HEK293T (cell line): ENCODE data around the gene TP53BP1.

Experiments
- CTCF ChIA-PET: fragments of 350-600 bp; formaldehyde crosslinking; extraction: SDS; loops from one replicate; lab custom pipeline; 2021; ENCODE audit warnings: antibody characterized with exemption, inconsistent platforms; lab: Yijun Ruan, JAX
- POLR2A ChIA-PET: fragments of 350-600 bp; formaldehyde crosslinking; extraction: SDS; loops from one replicate; lab custom pipeline; 2020; ENCODE audit warnings: antibody characterized with exemption, inconsistent platforms; lab: Yijun Ruan, JAX
- DNase-seq: peaks from one replicate; pipeline ENCODE4 v3.0.0; 2012; ENCODE audit warnings: mixed read lengths; ENCODE audit errors: extremely low spot score
- ARNT ChIP-seq: fragments of 450-650 bp; IDR thresholded peaks from 2 replicates; pipeline ENCODE4 v1.6.1; 2017; ENCODE audit warnings: mild to moderate bottlenecking
- BHLHE40 ChIP-seq: fragments of 450-650 bp; IDR thresholded peaks from 2 replicates; pipeline ENCODE4 v1.6.1; 2016; ENCODE audit warnings: mild to moderate bottlenecking, moderate library complexity, borderline replicate concordance
- CTBP1 ChIP-seq: fragments of 450-650 bp; IDR thresholded peaks from 2 replicates; pipeline ENCODE4 v1.6.1; 2016; ENCODE audit warnings: borderline replicate concordance
- ELF4 ChIP-seq: fragments of 450-650 bp; IDR thresholded peaks from 2 replicates; pipeline ENCODE4 v1.6.1; 2017; ENCODE audit warnings: antibody characterized with exemption
- FOXA1 ChIP-seq: fragments of 450-650 bp; IDR thresholded peaks from 2 replicates; pipeline ENCODE4 v1.6.1; 2016; ENCODE audit warnings: mild to moderate bottlenecking
- FOXK2 ChIP-seq: fragments of 450-650 bp; IDR thresholded peaks from 2 replicates; pipeline ENCODE4 v1.6.1; 2016; ENCODE audit warnings: mild to moderate bottlenecking
- FOXM1 ChIP-seq: fragments of 450-650 bp; IDR thresholded peaks from 2 replicates; pipeline ENCODE4 v1.6.1; 2017; ENCODE audit warnings: mild to moderate bottlenecking, borderline replicate concordance
- HDGF ChIP-seq: fragments of 450-650 bp; IDR thresholded peaks from 2 replicates; pipeline ENCODE4 v1.6.1; 2017; ENCODE audit warnings: antibody characterized with exemption, borderline replicate concordance
- L3MBTL2 ChIP-seq: fragments of 450-650 bp; conservative IDR thresholded peaks from 2 replicates; pipeline ENCODE4 v1.6.1; 2016; ENCODE audit warnings: mild to moderate bottlenecking
- LEF1 ChIP-seq: fragments of 450-650 bp; IDR thresholded peaks from 2 replicates; pipeline ENCODE4 v1.6.1; 2017; ENCODE audit warnings: mild to moderate bottlenecking, borderline replicate concordance
- NFRKB ChIP-seq: fragments of 450-650 bp; IDR thresholded peaks from 2 replicates; pipeline ENCODE4 v1.6.1; 2016; ENCODE audit warnings: mild to moderate bottlenecking, moderate library complexity
- SP1 ChIP-seq: fragments of 450-650 bp; IDR thresholded peaks from 2 replicates; pipeline ENCODE4 v1.6.1; 2017
- SUZ12 ChIP-seq: fragments of 450-650 bp; IDR thresholded peaks from 2 replicates; pipeline ENCODE4 v1.6.1; 2016; ENCODE audit warnings: mild to moderate bottlenecking
- TARDBP ChIP-seq: fragments of 450-650 bp; IDR thresholded peaks from 2 replicates; pipeline ENCODE4 v1.6.1; 2016
- ZNF384 ChIP-seq: fragments of 450-650 bp; IDR thresholded peaks from 2 replicates; pipeline ENCODE4 v1.6.1; 2016
- TF ChIP-seq, protein P1 (sequence below): fragments of 450-650 bp; IDR thresholded peaks from 2 replicates; pipeline ENCODE4 v1.6.1; 2016

TP53BP1 gene

GRCh38 chr15:43439268-43439667, 53.7 kb downstream of the TP53BP1 start:
- ChIA-PET POLR2A (no interaction called here), CTCF (no interaction called here)
- TF ChIP-seq HDGF: no peak
- TF ChIP-seq ELF4: no peak
- no peak for TF ChIP-seq CTBP1
- no peak for TF ChIP-seq TARDBP
- TF ChIP-seq, protein P1, sequence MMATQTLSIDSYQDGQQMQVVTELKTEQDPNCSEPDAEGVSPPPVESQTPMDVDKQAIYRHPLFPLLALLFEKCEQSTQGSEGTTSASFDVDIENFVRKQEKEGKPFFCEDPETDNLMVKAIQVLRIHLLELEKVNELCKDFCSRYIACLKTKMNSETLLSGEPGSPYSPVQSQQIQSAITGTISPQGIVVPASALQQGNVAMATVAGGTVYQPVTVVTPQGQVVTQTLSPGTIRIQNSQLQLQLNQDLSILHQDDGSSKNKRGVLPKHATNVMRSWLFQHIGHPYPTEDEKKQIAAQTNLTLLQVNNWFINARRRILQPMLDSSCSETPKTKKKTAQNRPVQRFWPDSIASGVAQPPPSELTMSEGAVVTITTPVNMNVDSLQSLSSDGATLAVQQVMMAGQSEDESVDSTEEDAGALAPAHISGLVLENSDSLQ: no peak
- TF ChIP-seq LEF1: no peak
- no peak for TF ChIP-seq L3MBTL2
- TF ChIP-seq ARNT: no peak
- no peak for TF ChIP-seq FOXM1
- no peak for TF ChIP-seq FOXK2
- no peak for TF ChIP-seq FOXA1
- TF ChIP-seq NFRKB: no peak
- TF ChIP-seq SP1: no peak
- no peak for TF ChIP-seq BHLHE40
- no peak for TF ChIP-seq SUZ12
- no peak for TF ChIP-seq ZNF384
- no peak for DNase-seq

GRCh38 chr15:43436395-43436794, 56.6 kb downstream of the TP53BP1 start:
- ChIA-PET POLR2A (no interaction called here), CTCF (no interaction called here)
- TF ChIP-seq L3MBTL2 (no peak), LEF1 (no peak), CTBP1 (no peak), HDGF (no peak), FOXA1 (no peak), TARDBP (no peak), FOXK2 (no peak), ARNT (no peak), SP1 (no peak), ELF4 (no peak), ZNF384 (no peak), FOXM1 (no peak), BHLHE40 (no peak), NFRKB (no peak), SUZ12 (no peak)
- TF ChIP-seq, protein P1: no peak
- no peak for DNase-seq

DNA sequence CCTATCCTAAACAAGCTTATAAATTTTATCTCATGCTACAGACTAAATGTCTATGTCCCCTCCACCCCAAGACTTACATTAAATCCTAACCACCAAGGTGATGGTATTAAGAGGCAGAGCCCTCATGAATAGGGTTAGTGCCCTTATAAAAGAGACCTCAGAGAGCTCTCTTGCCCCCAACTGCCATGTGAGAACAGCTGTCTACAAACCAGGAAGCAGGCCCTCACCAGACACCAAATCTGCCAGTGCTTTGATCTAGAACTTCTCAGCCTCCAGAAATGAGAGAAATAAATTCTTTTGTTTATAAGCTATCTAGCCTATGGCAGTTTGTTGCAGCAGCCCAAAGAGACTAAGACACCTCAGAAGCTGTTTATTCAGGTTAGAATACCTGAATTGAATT, 58.5 kb downstream of the TP53BP1 start:
- POLR2A ChIA-PET: no interaction called here
- TF ChIP-seq TARDBP (no peak), FOXM1 (no peak)
- CTCF ChIA-PET: interaction anchor here (1.0 kb wide), 1 partner anchor 67 kb away, joined by 4 read pairs; no protein-coding TSS in a partner anchor
- DNase-seq: no peak

GRCh38 chr15:43433661-43434303, 59.2 kb downstream of the TP53BP1 start:
- DNase-seq: no peak
- ChIA-PET POLR2A (no interaction called here), CTCF (no interaction called here)
- no peak for TF ChIP-seq ARNT
- TF ChIP-seq BHLHE40: no peak
- TF ChIP-seq ELF4: no peak
- TF ChIP-seq ZNF384: no peak

GRCh38 chr15:43433165-43433564, 59.8 kb downstream of the TP53BP1 start:
- POLR2A ChIA-PET: no interaction called here

GRCh38 chr15:43429687-43430086, 63.3 kb downstream of the TP53BP1 start:
- DNase-seq: no peak
- POLR2A ChIA-PET: no interaction called here
- CTCF ChIA-PET: no interaction called here
- no peak for TF ChIP-seq L3MBTL2
- TF ChIP-seq FOXM1: no peak
- no peak for TF ChIP-seq LEF1
- TF ChIP-seq FOXK2: no peak
- TF ChIP-seq TARDBP: no peak
- no peak for TF ChIP-seq SUZ12
- no peak for TF ChIP-seq BHLHE40
- no peak for TF ChIP-seq CTBP1
- no peak for TF ChIP-seq NFRKB
- no peak for TF ChIP-seq FOXA1
- TF ChIP-seq ELF4: no peak
- TF ChIP-seq SP1: no peak

More at GRCh38 chr15:43433165-43433564, 59.8 kb downstream of the TP53BP1 start:
- CTCF ChIA-PET: interaction anchor here (0.7 kb wide), 1 partner anchor 14 kb away, joined by 3 read pairs; no protein-coding TSS in a partner anchor
- no peak for DNase-seq
- TF ChIP-seq, protein P1: no peak
- TF ChIP-seq FOXA1 (no peak), SP1 (no peak), ELF4 (no peak), SUZ12 (no peak), BHLHE40 (no peak), FOXM1 (no peak), HDGF (no peak), NFRKB (no peak), ZNF384 (no peak), LEF1 (no peak), L3MBTL2 (no peak), TARDBP (no peak), ARNT (no peak), FOXK2 (no peak), CTBP1 (no peak)
